ENCODE measurements around the gene SQSTM1. TPM values are rescaled to one million over a fixed set of nuclear protein-coding genes. Genes with fewer than 3 reads are reported as not detected.

The SQSTM1 gene
- total RNA-seq, 1 experiment from 2014 or later: 985 TPM

- no peak for TF ChIP-seq TCF7L2 (IDR thresholded peaks at IDR 0.05; ENCODE audit: low read depth, low read length)
- TF ChIP-seq POLR2AphosphoS5 (IDR thresholded peaks at IDR 0.05; ENCODE audit: low read depth, low read length): 0 out of 2 replicates have a peak, but pooled peaks have one; percentile 2
- TF ChIP-seq, protein P1, sequence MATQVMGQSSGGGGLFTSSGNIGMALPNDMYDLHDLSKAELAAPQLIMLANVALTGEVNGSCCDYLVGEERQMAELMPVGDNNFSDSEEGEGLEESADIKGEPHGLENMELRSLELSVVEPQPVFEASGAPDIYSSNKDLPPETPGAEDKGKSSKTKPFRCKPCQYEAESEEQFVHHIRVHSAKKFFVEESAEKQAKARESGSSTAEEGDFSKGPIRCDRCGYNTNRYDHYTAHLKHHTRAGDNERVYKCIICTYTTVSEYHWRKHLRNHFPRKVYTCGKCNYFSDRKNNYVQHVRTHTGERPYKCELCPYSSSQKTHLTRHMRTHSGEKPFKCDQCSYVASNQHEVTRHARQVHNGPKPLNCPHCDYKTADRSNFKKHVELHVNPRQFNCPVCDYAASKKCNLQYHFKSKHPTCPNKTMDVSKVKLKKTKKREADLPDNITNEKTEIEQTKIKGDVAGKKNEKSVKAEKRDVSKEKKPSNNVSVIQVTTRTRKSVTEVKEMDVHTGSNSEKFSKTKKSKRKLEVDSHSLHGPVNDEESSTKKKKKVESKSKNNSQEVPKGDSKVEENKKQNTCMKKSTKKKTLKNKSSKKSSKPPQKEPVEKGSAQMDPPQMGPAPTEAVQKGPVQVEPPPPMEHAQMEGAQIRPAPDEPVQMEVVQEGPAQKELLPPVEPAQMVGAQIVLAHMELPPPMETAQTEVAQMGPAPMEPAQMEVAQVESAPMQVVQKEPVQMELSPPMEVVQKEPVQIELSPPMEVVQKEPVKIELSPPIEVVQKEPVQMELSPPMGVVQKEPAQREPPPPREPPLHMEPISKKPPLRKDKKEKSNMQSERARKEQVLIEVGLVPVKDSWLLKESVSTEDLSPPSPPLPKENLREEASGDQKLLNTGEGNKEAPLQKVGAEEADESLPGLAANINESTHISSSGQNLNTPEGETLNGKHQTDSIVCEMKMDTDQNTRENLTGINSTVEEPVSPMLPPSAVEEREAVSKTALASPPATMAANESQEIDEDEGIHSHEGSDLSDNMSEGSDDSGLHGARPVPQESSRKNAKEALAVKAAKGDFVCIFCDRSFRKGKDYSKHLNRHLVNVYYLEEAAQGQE (IDR thresholded peaks at IDR 0.05; ENCODE audit: insufficient read depth in 1 of 2, low read depth in 2 of 2, low read length in 1 of 2): no peak
- TF ChIP-seq SIN3A (IDR thresholded peaks at IDR 0.05; ENCODE audit: borderline replicate concordance, insufficient read depth, low read depth, low read length): no peak
- CTCF ChIA-PET: no interaction called here
- peaks cover 15% of the 10 kb centered on the region for H3K36me3 ChIP-seq (ENCODE audit: control insufficient read depth, insufficient read depth, low read length)
- no peaks in the 10 kb centered on the region for H3K9me3 ChIP-seq (ENCODE audit: control insufficient read depth, insufficient read depth, low read depth, low read length)
- POLR2A ChIA-PET: interaction anchor here (0.7 kb wide), 1 partner anchor 20 kb away, joined by 3 read pairs; the partner anchor contains the start of gene MGAT4B
- H3K4me1 ChIP-seq (ENCODE audit: control insufficient read depth, insufficient read depth, low read length): peaks cover 72% of the 10 kb centered on the region
- no peaks in the 10 kb centered on the region for H3K27me3 ChIP-seq (ENCODE audit: control insufficient read depth, insufficient read depth, low read length)
- no TSS peak for BruUV-seq (replicated peaks)
- in situ Hi-C loops (cut with HindIII; ENCODE audit: low pct_unique_long_range_greater_than_20kb, low sequenced_read_pairs): no loop called here
- intact Hi-C loops (cut with micrococcal nuclease; ENCODE audit: unreplicated experiment): no loop called here
- no peak for DNase-seq (ENCODE audit: low read depth, low spot score)
- no peak for ATAC-seq
- H3K4me3 ChIP-seq (ENCODE audit: low read depth in 2 of 2, low read length in 2 of 2): peak overlapping the region in 1 of 2 experiments; percentile 73; a peak in 2 of 4 replicates
- H3K27ac ChIP-seq (ENCODE audit: low read length): peak overlapping the region; percentile 7; the same call in 1 of the 2 replicates
These were observed 5.0 kb downstream of the SQSTM1 start for GRCh38 chr5:179825655-179826182.

- Histone ChIP-seq H3K4me3 (ENCODE audit: low read depth in 2 of 2, low read length in 2 of 2) (no peak overlapping the region), H3K27ac (ENCODE audit: low read length) (peak overlapping the region; percentile 49), H3K4me1 (ENCODE audit: control insufficient read depth, insufficient read depth, low read length) (peaks cover 69% of the 10 kb centered on the region), H3K36me3 (ENCODE audit: control insufficient read depth, insufficient read depth, low read length) (peaks cover 16% of the 10 kb centered on the region), H3K9me3 (ENCODE audit: control insufficient read depth, insufficient read depth, low read depth, low read length) (no peaks in the 10 kb centered on the region), H3K27me3 (ENCODE audit: control insufficient read depth, insufficient read depth, low read length) (no peaks in the 10 kb centered on the region)
- BruUV-seq (replicated peaks): no TSS peak
- in situ Hi-C loops (cut with HindIII; ENCODE audit: low pct_unique_long_range_greater_than_20kb, low sequenced_read_pairs): no loop called here
- ATAC-seq: peak; percentile 65
- intact Hi-C loops (cut with micrococcal nuclease; ENCODE audit: unreplicated experiment): no loop called here
- CTCF ChIA-PET: interaction anchor here (1.6 kb wide), 1 partner anchor 26 kb away, joined by 3 read pairs; no protein-coding TSS in a partner anchor
- no peak for DNase-seq (ENCODE audit: low read depth, low spot score)
- POLR2A ChIA-PET: interaction anchor here (0.5 to 0.6 kb wide), 3 partner anchors 8 to 150 kb away, joined by 6 to 17 read pairs (median 9); no protein-coding TSS in a partner anchor
- TF ChIP-seq TCF7L2 (IDR thresholded peaks at IDR 0.05; ENCODE audit: low read depth, low read length) (peak; percentile 88), SIN3A (IDR thresholded peaks at IDR 0.05; ENCODE audit: borderline replicate concordance, insufficient read depth, low read depth, low read length) (no peak), POLR2AphosphoS5 (IDR thresholded peaks at IDR 0.05; ENCODE audit: low read depth, low read length) (peak; percentile 74)
These were observed 7.0 kb downstream of the SQSTM1 start for GRCh38 chr5:179827680-179828079.

DNA sequence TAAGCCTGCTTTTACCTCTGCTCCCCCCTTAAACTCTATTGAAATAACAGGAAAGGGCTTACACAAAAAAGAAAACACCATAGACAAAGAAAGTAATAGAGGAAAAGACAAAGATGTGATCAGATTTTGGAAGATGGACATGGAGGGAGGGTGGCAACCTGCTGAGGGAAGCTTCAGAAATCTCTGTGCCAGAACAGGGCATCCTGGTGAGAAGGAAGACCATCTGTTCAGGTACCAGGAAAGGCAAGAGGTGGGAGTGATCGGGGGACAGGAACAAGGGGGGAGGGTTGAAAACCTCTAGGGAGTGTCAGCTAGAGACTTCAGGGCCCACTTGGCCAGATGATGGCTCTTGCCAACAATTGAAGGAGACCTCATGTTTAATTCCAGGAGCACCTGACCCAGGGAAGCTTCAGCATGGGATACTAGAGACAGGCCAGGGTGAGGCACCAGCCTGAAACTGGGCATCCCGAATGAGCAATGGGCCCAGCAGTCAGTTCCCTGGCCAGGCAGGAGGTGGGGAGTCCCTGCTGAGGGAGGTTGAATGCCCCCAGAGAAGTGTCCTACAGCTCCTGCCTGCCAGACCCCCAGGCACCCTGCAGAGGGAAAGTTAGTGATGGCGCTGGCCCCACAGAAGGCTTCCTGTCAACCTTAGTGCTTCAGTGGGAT is 8.2 kb downstream of the SQSTM1 start:
- peak overlapping the region; percentile 57 for H3K27ac ChIP-seq (ENCODE audit: low read length)

More for the DNA sequence above, 8.2 kb downstream of the SQSTM1 start:
- CTCF ChIA-PET: interaction anchor here (0.6 to 2.0 kb wide), 2 partner anchors 27 to 1356 kb away, joined by 12 to 16 read pairs; no protein-coding TSS in a partner anchor
- no peak overlapping the region for H3K4me3 ChIP-seq (ENCODE audit: low read depth in 2 of 2, low read length in 2 of 2)
- H3K27me3 ChIP-seq (ENCODE audit: control insufficient read depth, insufficient read depth, low read length): no peaks in the 10 kb centered on the region
- DNase-seq (ENCODE audit: low read depth, low spot score) (no peak), ATAC-seq (no peak)
- POLR2A ChIA-PET: no interaction called here
- no peaks in the 10 kb centered on the region for H3K9me3 ChIP-seq (ENCODE audit: control insufficient read depth, insufficient read depth, low read depth, low read length)
- TF ChIP-seq TCF7L2 (IDR thresholded peaks at IDR 0.05; ENCODE audit: low read depth, low read length): no peak
- H3K4me1 ChIP-seq (ENCODE audit: control insufficient read depth, insufficient read depth, low read length): peaks cover 72% of the 10 kb centered on the region
- in situ Hi-C loops (cut with HindIII; ENCODE audit: low pct_unique_long_range_greater_than_20kb, low sequenced_read_pairs) (no loop called here), intact Hi-C loops (cut with micrococcal nuclease; ENCODE audit: unreplicated experiment) (no loop called here)
- peaks cover 21% of the 10 kb centered on the region for H3K36me3 ChIP-seq (ENCODE audit: control insufficient read depth, insufficient read depth, low read length)
- TSS peak; percentile 29 for BruUV-seq (replicated peaks)

All from Panc1 (cell line).